Keratinocyte (primary cell): ENCODE results near the gene ACTA2. TPM values are rescaled to one million over a fixed set of nuclear protein-coding genes. Genes with fewer than 3 reads are reported as not detected.

Experiments
- DNase-seq: peaks from one replicate; pipeline ENCODE4 v3.0.0-alpha.2; 2011; ENCODE audit warnings: low read depth, missing footprints, low spot score
- FAIRE-seq: peaks from 2 replicates; lab custom pipeline; 2011; peaks lifted over from hg19 to GRCh38; lab: Jason Lieb, UNC
- H2AFZ ChIP-seq: 2 replicates; pipeline ENCODE4 v1.6.0; 2012; ENCODE audit warnings: low read length, control low read depth, inconsistent platforms; ENCODE audit not compliant: control insufficient read depth
- H3K27ac ChIP-seq: 2 replicates; pipeline ENCODE4 v1.5.1; 2011; ENCODE audit warnings: low read length; ENCODE audit not compliant: control insufficient read depth, insufficient read depth
- H3K27me3 ChIP-seq: 3 replicates; pipeline ENCODE4 v1.6.0; 2011; ENCODE audit warnings: low read length; ENCODE audit not compliant: control insufficient read depth, insufficient read depth; ENCODE audit errors: extremely low read depth
- H3K36me3 ChIP-seq, 2 experiments: 2 replicates in 1 of 2; 3 replicates in 1 of 2; pipeline ENCODE4 v1.5.1; 2011; ENCODE audit warnings: low read length in 2 of 2, mild to moderate bottlenecking in 1 of 2; ENCODE audit not compliant: control insufficient read depth in 2 of 2, insufficient read depth in 2 of 2; ENCODE audit errors: extremely low read depth in 1 of 2
- H3K4me1 ChIP-seq: 3 replicates; pipeline ENCODE4 v1.5.1; 2011; ENCODE audit warnings: low read length; ENCODE audit not compliant: control insufficient read depth, insufficient read depth; ENCODE audit errors: extremely low read depth
- H3K4me2 ChIP-seq: 3 replicates; pipeline ENCODE4 v1.6.0; 2011; ENCODE audit warnings: low read depth, low read length; ENCODE audit not compliant: control insufficient read depth, insufficient read depth; ENCODE audit errors: extremely low read depth
- H3K4me3 ChIP-seq, 3 experiments: fragments of 200-600 bp in 1 of 3; sonication (generic) in 1 of 3; 2 replicates in 2 of 3; 3 replicates in 1 of 3; pipeline ENCODE4 v1.5.1; 2011 to 2016; ENCODE audit warnings: low read length in 3 of 3, mild to moderate bottlenecking in 3 of 3, control low read depth in 2 of 3, inconsistent platforms in 1 of 3, low read depth in 1 of 3, mixed read lengths in 1 of 3, mixed run types in 1 of 3, moderate library complexity in 1 of 3; ENCODE audit not compliant: control insufficient read depth in 2 of 3, insufficient read depth in 2 of 3; ENCODE audit errors: extremely low read depth in 1 of 3
- H3K79me2 ChIP-seq: 2 replicates; pipeline ENCODE4 v1.6.0; 2012; ENCODE audit warnings: low read length; ENCODE audit not compliant: control insufficient read depth, insufficient read depth
- H3K9ac ChIP-seq: 3 replicates; pipeline ENCODE4 v1.6.0; 2011; ENCODE audit warnings: low read length; ENCODE audit not compliant: control insufficient read depth, insufficient read depth; ENCODE audit errors: extremely low read depth
- H3K9me1 ChIP-seq: 3 replicates; pipeline ENCODE4 v1.6.0; 2011; ENCODE audit warnings: low read length; ENCODE audit not compliant: control insufficient read depth, insufficient read depth; ENCODE audit errors: extremely low read depth
- H3K9me3 ChIP-seq: 2 replicates; pipeline ENCODE4 v1.5.1; 2012; ENCODE audit warnings: low read depth, low read length; ENCODE audit not compliant: control insufficient read depth
- H4K20me1 ChIP-seq: 3 replicates; pipeline ENCODE4 v1.6.0; 2011; ENCODE audit warnings: low read length; ENCODE audit not compliant: control insufficient read depth, insufficient read depth; ENCODE audit errors: extremely low read depth
- EZH2 ChIP-seq: IDR thresholded peaks from one replicate; pipeline ENCODE4 v1.6.1; 2012; ENCODE audit warnings: inconsistent platforms, mild to moderate bottlenecking, low read length, moderate library complexity
- dilution Hi-C: fragments of 300-500 bp; cut with MboI; formaldehyde crosslinking; loops from one replicate; pipeline ENCODE4 v1.7.0; 2020; ENCODE audit warnings: low sequenced_read_pairs; ENCODE audit not compliant: extremely low pct_ligation_motif_present
- polyA plus RNA-seq, 5 experiments: library from polyadenylated mRNA; depleted of rRNA in 3 of 5; stranded (reverse) in 3 of 5; stranded (forward) in 1 of 5; unstranded in 1 of 5; fragments of >200 nt; gene quantifications; 1 replicate in 1 of 5; 2 replicates in 3 of 5; 3 replicates in 1 of 5; pipeline versions ENCODE4 v1.2.1 to v1.2.3, GENCODE V29; 2011 to 2012; ENCODE audit warnings: missing spikeins in 2 of 5, low read depth in 1 of 5, low replicate concordance in 1 of 5
- TF ChIP-seq, protein P1 (sequence below), 3 experiments: IDR thresholded peaks in 1 of 3; conservative IDR thresholded peaks in 1 of 3; optimal IDR thresholded peaks in 1 of 3; 2 replicates in 2 of 3; 3 replicates in 1 of 3; pipeline versions ENCODE3 to v1.5.1; 2011; ENCODE audit warnings: low read length in 3 of 3, mild to moderate bottlenecking in 3 of 3, moderate library complexity in 2 of 3, control low read depth in 1 of 3, inconsistent platforms in 1 of 3; ENCODE audit not compliant: insufficient read depth in 2 of 3; ENCODE audit errors: extremely low read depth in 1 of 3

The ACTA2 gene
- polyA plus RNA-seq, 1 donor (not counting 4 experiments of a cell fraction or from before 2014, with no cell fraction given): 3.7 TPM

DNA sequence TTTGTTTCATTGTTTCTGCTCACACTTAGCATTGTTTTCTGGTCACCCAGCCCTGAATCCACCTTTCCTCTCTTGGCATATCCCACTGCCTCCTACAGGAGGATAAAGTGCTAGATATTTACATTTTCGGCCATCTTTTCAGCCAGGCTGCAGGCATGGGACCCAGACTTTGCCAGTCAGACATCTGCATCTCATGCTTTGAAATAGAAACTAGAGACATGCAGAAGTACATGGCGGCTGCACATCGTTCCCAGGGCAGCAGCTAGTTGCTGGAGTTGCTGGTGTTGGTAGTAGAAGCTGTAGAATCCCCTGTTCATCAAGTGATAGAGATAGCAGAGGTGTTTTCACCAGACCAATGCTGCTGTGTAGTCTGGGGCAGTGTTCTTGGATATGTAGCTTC, 53.8 kb downstream of the ACTA2 start:
- Histone ChIP-seq H3K27me3 (no peaks in the 10 kb centered on the region), H3K9me1 (no peaks in the 10 kb centered on the region), H3K4me1 (peaks cover 4% of the 10 kb centered on the region), H3K4me2 (no peak overlapping the region), H3K9me3 (no peaks in the 10 kb centered on the region), H3K36me3 (peaks cover 0 to 5% of the 10 kb centered on the region in 2 experiments), H3K9ac (no peak overlapping the region), H3K79me2 (no peaks in the 10 kb centered on the region), H4K20me1 (no peaks in the 10 kb centered on the region), H3K27ac (no peak overlapping the region), H2AFZ (no peak overlapping the region), H3K4me3 (no peak overlapping the region)
- DNase-seq (no peak), FAIRE-seq (no peak)
- dilution Hi-C loops: no loop called here
- TF ChIP-seq, protein P1, sequence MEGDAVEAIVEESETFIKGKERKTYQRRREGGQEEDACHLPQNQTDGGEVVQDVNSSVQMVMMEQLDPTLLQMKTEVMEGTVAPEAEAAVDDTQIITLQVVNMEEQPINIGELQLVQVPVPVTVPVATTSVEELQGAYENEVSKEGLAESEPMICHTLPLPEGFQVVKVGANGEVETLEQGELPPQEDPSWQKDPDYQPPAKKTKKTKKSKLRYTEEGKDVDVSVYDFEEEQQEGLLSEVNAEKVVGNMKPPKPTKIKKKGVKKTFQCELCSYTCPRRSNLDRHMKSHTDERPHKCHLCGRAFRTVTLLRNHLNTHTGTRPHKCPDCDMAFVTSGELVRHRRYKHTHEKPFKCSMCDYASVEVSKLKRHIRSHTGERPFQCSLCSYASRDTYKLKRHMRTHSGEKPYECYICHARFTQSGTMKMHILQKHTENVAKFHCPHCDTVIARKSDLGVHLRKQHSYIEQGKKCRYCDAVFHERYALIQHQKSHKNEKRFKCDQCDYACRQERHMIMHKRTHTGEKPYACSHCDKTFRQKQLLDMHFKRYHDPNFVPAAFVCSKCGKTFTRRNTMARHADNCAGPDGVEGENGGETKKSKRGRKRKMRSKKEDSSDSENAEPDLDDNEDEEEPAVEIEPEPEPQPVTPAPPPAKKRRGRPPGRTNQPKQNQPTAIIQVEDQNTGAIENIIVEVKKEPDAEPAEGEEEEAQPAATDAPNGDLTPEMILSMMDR (optimal IDR thresholded peaks at IDR 0.05 in 1 of 3, IDR thresholded peaks at IDR 0.05 in 1 of 3, conservative IDR thresholded peaks at IDR 0.05 in 1 of 3; ENCODE audit: extremely low read depth in 1 of 3, insufficient read depth in 2 of 3, low read length in 3 of 3): no peak
- TF ChIP-seq EZH2: no peak

DNA sequence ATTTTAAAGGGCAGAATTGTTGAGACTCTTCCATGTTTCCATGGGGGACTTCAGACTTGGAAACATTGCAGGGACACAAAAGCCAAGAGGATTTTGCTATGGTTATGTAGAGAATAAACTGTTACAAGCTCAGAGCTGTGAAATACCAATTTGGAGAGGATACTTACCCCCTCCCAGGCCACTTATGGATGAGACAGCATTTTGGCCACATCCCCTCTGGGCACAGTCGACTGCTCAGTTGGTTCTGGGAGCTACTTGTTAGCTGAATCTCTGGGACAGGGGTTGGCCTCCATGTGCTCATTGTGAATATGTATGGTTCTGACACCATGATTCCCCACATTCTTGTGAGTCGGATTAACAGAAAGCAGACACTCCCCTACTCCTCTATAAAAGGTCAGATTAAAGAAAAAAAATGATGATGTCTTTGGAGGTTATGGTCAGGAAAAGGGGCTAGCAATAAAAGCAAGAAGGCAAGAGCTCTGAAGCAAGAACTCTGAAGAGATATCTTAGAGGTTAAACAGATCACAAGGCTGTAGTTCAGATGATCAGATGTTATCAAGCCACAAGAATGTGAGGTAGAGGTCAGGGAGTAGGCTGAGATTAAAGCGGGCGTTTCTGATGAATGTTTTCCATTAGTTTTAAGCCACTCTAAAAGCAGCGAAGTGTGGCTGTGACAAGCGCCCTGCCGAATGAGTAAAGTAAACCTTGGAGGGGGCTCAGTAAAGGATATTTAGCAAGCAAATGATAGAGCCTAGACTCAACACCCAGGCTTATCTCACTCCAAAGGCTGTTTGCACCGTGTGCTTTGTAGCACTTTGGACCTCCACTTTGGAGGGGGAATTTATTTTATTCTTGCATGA, 55.3 kb downstream of the ACTA2 start:
- H3K36me3 ChIP-seq: peaks cover 0 to 3% of the 10 kb centered on the region in 2 experiments
- no peak overlapping the region for H3K4me3 ChIP-seq
- no peak overlapping the region for H3K4me2 ChIP-seq
- H3K27ac ChIP-seq: no peak overlapping the region
- no peaks in the 10 kb centered on the region for H4K20me1 ChIP-seq
- no peaks in the 10 kb centered on the region for H3K27me3 ChIP-seq
- H3K4me1 ChIP-seq: peaks cover 10% of the 10 kb centered on the region
- H3K9ac ChIP-seq: no peak overlapping the region
- TF ChIP-seq EZH2: no peak
- TF ChIP-seq, protein P1 (optimal IDR thresholded peaks at IDR 0.05 in 1 of 3, IDR thresholded peaks at IDR 0.05 in 1 of 3, conservative IDR thresholded peaks at IDR 0.05 in 1 of 3; ENCODE audit: extremely low read depth in 1 of 3, insufficient read depth in 2 of 3, low read length in 3 of 3): no peak
- dilution Hi-C loops: no loop called here
- no peak overlapping the region for H2AFZ ChIP-seq
- no peak for DNase-seq
- H3K79me2 ChIP-seq: no peaks in the 10 kb centered on the region
- H3K9me1 ChIP-seq: no peaks in the 10 kb centered on the region
- no peak for FAIRE-seq
- H3K9me3 ChIP-seq: no peaks in the 10 kb centered on the region
